SK-N-SH (cell line): ENCODE data around the gene KIAA0040. TPM values are rescaled to one million over a fixed set of nuclear protein-coding genes. Genes with fewer than 3 reads are reported as not detected.

ENCODE experiments used
- CTCF ChIA-PET: fragments of 300-600, 350-600 bp; formaldehyde crosslinking; extraction: SDS; loops from one replicate; lab custom pipeline; 2021; lab: Yijun Ruan, JAX
- POLR2A ChIA-PET: fragments of 350-600 bp; sonication (Branson Sonifier 250); formaldehyde crosslinking; extraction: SDS; loops from one replicate; lab custom pipeline; 2020; ENCODE audit warnings: antibody characterized with exemption, inconsistent platforms; lab: Yijun Ruan, JAX
- DNase-seq: peaks from one replicate; pipeline ENCODE4 v3.0.0; 2012
- H2AFZ ChIP-seq: fragments of 200-600 bp; sonication (generic); 2 replicates; pipeline ENCODE4 v1.8.1; 2016; ENCODE audit warnings: antibody characterized with exemption, mild to moderate bottlenecking, low read depth
- H3F3A ChIP-seq: fragments of 200-600 bp; sonication (generic); replicated peaks from 2 replicates; pipeline ENCODE3; 2016; ENCODE audit warnings: antibody characterized with exemption, mild to moderate bottlenecking; ENCODE audit not compliant: insufficient read depth
- H3K27ac ChIP-seq, 2 experiments: fragments of 200-500 bp in 1 of 2; fragments of 200-600 bp in 1 of 2; sonication (Bioruptor generic) in 1 of 2; sonication (generic), shearing (Covaris generic) in 1 of 2; 2 replicates each; pipeline versions ENCODE4 v1.5.1 to v1.6.1; 2014 to 2016; ENCODE audit warnings: low read depth in 2 of 2, inconsistent platforms in 1 of 2, low read length in 1 of 2, mild to moderate bottlenecking in 1 of 2, mixed read lengths in 1 of 2
- H3K27me3 ChIP-seq: fragments of 200-600 bp; sonication (generic), shearing (Covaris generic); 2 replicates; pipeline ENCODE4 v1.6.1; 2016; ENCODE audit warnings: mixed run types; ENCODE audit not compliant: insufficient read depth
- H3K36me3 ChIP-seq, 2 experiments: fragments of 200-500 bp in 1 of 2; fragments of 200-600 bp in 1 of 2; sonication (Bioruptor generic) in 1 of 2; sonication (generic) in 1 of 2; replicated peaks in 1 of 2; 2 replicates each; pipeline versions ENCODE3 to v1.5.1; 2014 to 2016; ENCODE audit warnings: low read length in 1 of 2, mild to moderate bottlenecking in 1 of 2; ENCODE audit not compliant: insufficient read depth in 2 of 2, control insufficient read depth in 1 of 2
- H3K4me1 ChIP-seq, 2 experiments: fragments of 200-500 bp in 1 of 2; fragments of 200-600 bp in 1 of 2; sonication (Bioruptor generic) in 1 of 2; sonication (generic), shearing (Covaris generic) in 1 of 2; 2 replicates each; pipeline versions ENCODE4 v1.5.1 to v1.6.1; 2014 to 2016; ENCODE audit warnings: low read depth in 1 of 2, low read length in 1 of 2, mixed run types in 1 of 2; ENCODE audit not compliant: insufficient read depth in 2 of 2, control insufficient read depth in 1 of 2
- H3K4me2 ChIP-seq: fragments of 200-600 bp; sonication (generic), shearing (Covaris generic); 2 replicates; pipeline ENCODE4 v1.6.1; 2017; ENCODE audit warnings: mixed run types
- H3K4me3 ChIP-seq, 2 experiments: fragments of 200-500 bp in 1 of 2; fragments of 200-600 bp in 1 of 2; sonication (Bioruptor generic) in 1 of 2; sonication (generic), shearing (Covaris generic) in 1 of 2; 2 replicates each; pipeline versions ENCODE4 v1.5.1 to v1.8.1; 2014 to 2016; ENCODE audit warnings: low read depth in 2 of 2, inconsistent platforms in 1 of 2, low read length in 1 of 2, mild to moderate bottlenecking in 1 of 2, mixed read lengths in 1 of 2, moderate library complexity in 1 of 2
- H3K79me2 ChIP-seq: fragments of 200-600 bp; sonication (generic); 2 replicates; pipeline ENCODE4 v1.8.1; 2017; ENCODE audit warnings: mild to moderate bottlenecking; ENCODE audit not compliant: insufficient read depth
- H3K9ac ChIP-seq: fragments of 200-600 bp; sonication (generic); 2 replicates; pipeline ENCODE4 v1.6.1; 2017; ENCODE audit warnings: mixed run types
- H3K9me2 ChIP-seq: fragments of 200-600 bp; sonication (generic); 2 replicates; pipeline ENCODE4 v1.6.1; 2017; ENCODE audit warnings: mixed run types
- H3K9me3 ChIP-seq: fragments of 200-600 bp; sonication (generic); 2 replicates; pipeline ENCODE4 v1.6.1; 2017; ENCODE audit warnings: mixed run types, mild to moderate bottlenecking, moderate library complexity
- H4K20me1 ChIP-seq: fragments of 200-600 bp; sonication (generic); 2 replicates; pipeline ENCODE4 v1.6.1; 2017; ENCODE audit warnings: mild to moderate bottlenecking, mixed run types; ENCODE audit not compliant: insufficient read depth
- CHD2 ChIP-seq: fragments of 150-350 bp; IDR thresholded peaks from 2 replicates; pipeline ENCODE4 v1.6.1; 2018; ENCODE audit warnings: low read length; ENCODE audit not compliant: partially characterized antibody
- ELF1 ChIP-seq: IDR thresholded peaks from 2 replicates; pipeline ENCODE4 v1.4.0; 2012
- EZH2phosphoT487 ChIP-seq: fragments of 200-600 bp; sonication (generic); IDR thresholded peaks from 2 replicates; pipeline ENCODE4 v1.6.1; 2017; ENCODE audit warnings: low read depth, mixed run types, mild to moderate bottlenecking, antibody characterized with exemption, moderate library complexity, borderline replicate concordance
- FOXM1 ChIP-seq: IDR thresholded peaks from 2 replicates; pipeline ENCODE4 v1.4.0; 2012; ENCODE audit warnings: low read depth, mild to moderate bottlenecking
- GATA2 ChIP-seq: sonication (generic); formaldehyde crosslinking; IDR thresholded peaks from 2 replicates; pipeline ENCODE4 v1.5.0; 2020; ENCODE audit warnings: mild to moderate bottlenecking, missing genetic modification reagents
- MAX ChIP-seq: IDR thresholded peaks from 2 replicates; pipeline ENCODE4 v1.4.0; 2012; ENCODE audit warnings: low read depth
- MXI1 ChIP-seq: IDR thresholded peaks from 2 replicates; pipeline ENCODE4 v1.6.1; 2012; ENCODE audit warnings: mild to moderate bottlenecking, low read depth, low read length, improper control_type of control experiment
- PBX3 ChIP-seq: IDR thresholded peaks from 2 replicates; pipeline ENCODE4; 2012
- RAD21 ChIP-seq: IDR thresholded peaks from 2 replicates; pipeline ENCODE4 v1.6.1; 2012; ENCODE audit warnings: mild to moderate bottlenecking, low read length
- RCOR1 ChIP-seq: fragments of 150-350 bp; IDR thresholded peaks from 2 replicates; pipeline ENCODE4 v1.6.1; 2017; ENCODE audit warnings: antibody characterized with exemption, low read length
- RXRA ChIP-seq: IDR thresholded peaks from 2 replicates; pipeline ENCODE4 v1.4.0; 2012; ENCODE audit warnings: low read depth, mild to moderate bottlenecking, borderline replicate concordance
- TCF12 ChIP-seq: IDR thresholded peaks from 2 replicates; pipeline ENCODE4 v1.4.0; 2012
- USF1 ChIP-seq: IDR thresholded peaks from 2 replicates; pipeline ENCODE4 v1.4.0; 2012; ENCODE audit warnings: low read depth, borderline replicate concordance
- WGBS: methylation state at CpG from one replicate; pipeline ENCODE4 v1.1.6; 2017; ENCODE audit warnings: low lambda C conversion rate; 5-methylcytosine and 5-hydroxymethylcytosine counted together
- polyA plus RNA-seq, 3 experiments: library from polyadenylated mRNA; depleted of rRNA; stranded (reverse); fragments of >200 nt; gene quantifications; 2 replicates each; pipeline ENCODE4 v1.2.3, GENCODE V29; 2012

The KIAA0040 gene
- polyA plus RNA-seq, 1 of the 3 experiments (the other 2 are of a cell fraction) = 0.08 TPM

GRCh38 chr1:175225805-175226129 is 33.2 kb upstream of the KIAA0040 start:
- H3K79me2 ChIP-seq = no peaks in the 10 kb centered on the region
- H3F3A ChIP-seq = no peaks in the 10 kb centered on the region
- WGBS = 0% methylated on average over 1 of the region's 1 CpG
- no peaks in the 10 kb centered on the region for H3K9me2 ChIP-seq
- TF ChIP-seq RXRA (no peak), TCF12 (no peak), PBX3 (no peak), GATA2 (CRISPR knock-in tag) (no peak), FOXM1 (no peak), ELF1 (no peak)
- POLR2A ChIA-PET = no interaction called here
- H2AFZ ChIP-seq = no peak overlapping the region
- H3K27me3 ChIP-seq = no peaks in the 10 kb centered on the region
- no peak overlapping the region for H3K4me2 ChIP-seq
- H3K9me3 ChIP-seq = no peaks in the 10 kb centered on the region
- no peak overlapping the region for H3K4me3 ChIP-seq
- H3K27ac ChIP-seq = no peak overlapping the region
- H3K36me3 ChIP-seq = no peaks in the 10 kb centered on the region
- CTCF ChIA-PET = interaction anchor here (1.4 kb wide), 1 partner anchor 13 kb away, joined by 3 read pairs; no protein-coding TSS in a partner anchor
- H3K4me1 ChIP-seq = no peaks in the 10 kb centered on the region
- H3K9ac ChIP-seq = no peak overlapping the region
- no peak for DNase-seq
- H4K20me1 ChIP-seq = no peaks in the 10 kb centered on the region

GRCh38 chr1:175222296-175222938 is 29.8 kb upstream of the KIAA0040 start:
- Histone ChIP-seq H4K20me1 (no peaks in the 10 kb centered on the region), H3K9me2 (no peaks in the 10 kb centered on the region), H3F3A (no peaks in the 10 kb centered on the region), H3K4me3 (no peak overlapping the region), H3K79me2 (no peaks in the 10 kb centered on the region), H3K4me2 (no peak overlapping the region), H3K4me1 (peaks cover 0 to 2% of the 10 kb centered on the region in 2 experiments; a peak in 1 of 4 replicates), H3K9me3 (no peaks in the 10 kb centered on the region), H2AFZ (no peak overlapping the region), H3K27ac (no peak overlapping the region), H3K9ac (no peak overlapping the region), H3K36me3 (no peaks in the 10 kb centered on the region), H3K27me3 (no peaks in the 10 kb centered on the region)
- ChIA-PET CTCF (interaction anchor here (1.8 kb wide), 1 partner anchor 75 kb away, joined by 4 read pairs; no protein-coding TSS in a partner anchor), POLR2A (no interaction called here)
- WGBS = 26% methylated on average over 10 of the region's 10 CpGs
- no peak for TF ChIP-seq USF1
- TF ChIP-seq RAD21 = no peak
- no peak for TF ChIP-seq RCOR1
- no peak for TF ChIP-seq MAX
- no peak for TF ChIP-seq CHD2
- TF ChIP-seq MXI1 = no peak
- TF ChIP-seq EZH2phosphoT487 = no peak
- DNase-seq = no peak
